K562 (cell line): ENCODE measurements around the gene NCMAP. TPM values are rescaled to one million over a fixed set of nuclear protein-coding genes. Genes with fewer than 3 reads are reported as not detected.

Experiments
- CAMTA2 ChIP-seq: fragments of 250-450 bp; sonication (Bioruptor Pico); conservative IDR thresholded peaks from 2 replicates; pipeline ENCODE4 v1.5.1; 2022
- DLX4 ChIP-seq: fragments of 250-450 bp; sonication (Bioruptor Pico); IDR thresholded peaks from 2 replicates; pipeline ENCODE4 v1.6.1; 2021; ENCODE audit warnings: mild to moderate bottlenecking
- FOXA1 ChIP-seq: fragments of 450-650 bp; IDR thresholded peaks from 2 replicates; pipeline ENCODE4 v1.6.1; 2016; ENCODE audit warnings: mild to moderate bottlenecking, borderline replicate concordance
- GABPA ChIP-seq: fragments of 200-800 bp; sonication (Bioruptor generic); conservative IDR thresholded peaks from 2 replicates; pipeline ENCODE4 v1.6.1; 2016; ENCODE audit warnings: low read depth, missing genetic modification characterization, missing compliant biosample characterization
- HDAC6 ChIP-seq: IDR thresholded peaks from 2 replicates; pipeline ENCODE4 v1.6.1; 2012; ENCODE audit warnings: low read depth, mild to moderate bottlenecking, control low read depth, inconsistent platforms, low read length, moderate library complexity
- ZNF140 ChIP-seq: fragments of 250-450 bp; sonication (Bioruptor Pico); IDR thresholded peaks from 2 replicates; pipeline ENCODE4 v1.8.0; 2021; ENCODE audit warnings: moderate library complexity, mild to moderate bottlenecking, inconsistent platforms
- polyA plus RNA-seq, 8 experiments: library from polyadenylated mRNA; depleted of rRNA in 4 of 8; stranded (reverse) in 5 of 8; unstranded in 3 of 8; fragments of >200 nt; fragmentation: Nextera tagmentation in 2 of 8; fragmentation: Illumina TruSeq in 1 of 8; extraction: Ambion mirVana in 2 of 8; extraction: Trizol in 1 of 8; gene quantifications; 2 replicates each; pipeline versions ENCODE4 v1.2.1 to v1.2.3, GENCODE V29; 2011 to 2014; ENCODE audit warnings: inconsistent platforms in 1 of 8, missing spikeins in 1 of 8
- total RNA-seq, 7 experiments: library from RNA; depleted of rRNA in 6 of 7; stranded (reverse); fragments of >200 nt in 6 of 7; fragmentation: Illumina TruSeq in 2 of 7; extraction: Trizol in 2 of 7; gene quantifications; 2 replicates each; pipeline versions ENCODE4 v1.2.1 to v1.2.3, GENCODE V29; 2011 to 2021; ENCODE audit warnings: low replicate concordance in 1 of 7
- TF ChIP-seq, protein P1 (sequence below), 2 experiments: fragments of 450-650 bp in 1 of 2; IDR thresholded peaks; 2 replicates each; pipeline ENCODE4 v1.6.1; 2011 to 2017; ENCODE audit warnings: low read depth in 2 of 2, antibody characterized with exemption in 1 of 2, borderline replicate concordance in 1 of 2, low read length in 1 of 2, mild to moderate bottlenecking in 1 of 2, mixed read lengths in 1 of 2; ENCODE audit not compliant: control insufficient read depth in 1 of 2
- TF ChIP-seq, protein P2 (sequence below): sonication (generic); formaldehyde crosslinking; IDR thresholded peaks from 2 replicates; pipeline ENCODE4 v1.8.0; 2022; ENCODE audit warnings: mild to moderate bottlenecking, missing genetic modification reagents

NCMAP gene
- total and polyA plus RNA-seq, 9 of the 15 experiments (the other 6 are each of a cell fraction or from before 2014, with no cell fraction given): 0.03 TPM; not detected in 8

- TF ChIP-seq, protein P1, sequence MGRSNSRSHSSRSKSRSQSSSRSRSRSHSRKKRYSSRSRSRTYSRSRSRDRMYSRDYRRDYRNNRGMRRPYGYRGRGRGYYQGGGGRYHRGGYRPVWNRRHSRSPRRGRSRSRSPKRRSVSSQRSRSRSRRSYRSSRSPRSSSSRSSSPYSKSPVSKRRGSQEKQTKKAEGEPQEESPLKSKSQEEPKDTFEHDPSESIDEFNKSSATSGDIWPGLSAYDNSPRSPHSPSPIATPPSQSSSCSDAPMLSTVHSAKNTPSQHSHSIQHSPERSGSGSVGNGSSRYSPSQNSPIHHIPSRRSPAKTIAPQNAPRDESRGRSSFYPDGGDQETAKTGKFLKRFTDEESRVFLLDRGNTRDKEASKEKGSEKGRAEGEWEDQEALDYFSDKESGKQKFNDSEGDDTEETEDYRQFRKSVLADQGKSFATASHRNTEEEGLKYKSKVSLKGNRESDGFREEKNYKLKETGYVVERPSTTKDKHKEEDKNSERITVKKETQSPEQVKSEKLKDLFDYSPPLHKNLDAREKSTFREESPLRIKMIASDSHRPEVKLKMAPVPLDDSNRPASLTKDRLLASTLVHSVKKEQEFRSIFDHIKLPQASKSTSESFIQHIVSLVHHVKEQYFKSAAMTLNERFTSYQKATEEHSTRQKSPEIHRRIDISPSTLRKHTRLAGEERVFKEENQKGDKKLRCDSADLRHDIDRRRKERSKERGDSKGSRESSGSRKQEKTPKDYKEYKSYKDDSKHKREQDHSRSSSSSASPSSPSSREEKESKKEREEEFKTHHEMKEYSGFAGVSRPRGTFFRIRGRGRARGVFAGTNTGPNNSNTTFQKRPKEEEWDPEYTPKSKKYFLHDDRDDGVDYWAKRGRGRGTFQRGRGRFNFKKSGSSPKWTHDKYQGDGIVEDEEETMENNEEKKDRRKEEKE (IDR thresholded peaks at IDR 0.05; ENCODE audit: borderline replicate concordance in 1 of 2, control insufficient read depth in 1 of 2, low read depth in 2 of 2, low read length in 1 of 2): no peak
- 0 out of 2 replicates have a peak, but pooled peaks have one; percentile 8 for TF ChIP-seq GABPA
- no peak for TF ChIP-seq FOXA1
- TF ChIP-seq ZNF140 (CRISPR knock-in tag): no peak
- TF ChIP-seq DLX4 (CRISPR knock-in tag): no peak
- TF ChIP-seq, protein P2, sequence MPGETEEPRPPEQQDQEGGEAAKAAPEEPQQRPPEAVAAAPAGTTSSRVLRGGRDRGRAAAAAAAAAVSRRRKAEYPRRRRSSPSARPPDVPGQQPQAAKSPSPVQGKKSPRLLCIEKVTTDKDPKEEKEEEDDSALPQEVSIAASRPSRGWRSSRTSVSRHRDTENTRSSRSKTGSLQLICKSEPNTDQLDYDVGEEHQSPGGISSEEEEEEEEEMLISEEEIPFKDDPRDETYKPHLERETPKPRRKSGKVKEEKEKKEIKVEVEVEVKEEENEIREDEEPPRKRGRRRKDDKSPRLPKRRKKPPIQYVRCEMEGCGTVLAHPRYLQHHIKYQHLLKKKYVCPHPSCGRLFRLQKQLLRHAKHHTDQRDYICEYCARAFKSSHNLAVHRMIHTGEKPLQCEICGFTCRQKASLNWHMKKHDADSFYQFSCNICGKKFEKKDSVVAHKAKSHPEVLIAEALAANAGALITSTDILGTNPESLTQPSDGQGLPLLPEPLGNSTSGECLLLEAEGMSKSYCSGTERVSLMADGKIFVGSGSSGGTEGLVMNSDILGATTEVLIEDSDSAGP: no peak
- no peak for TF ChIP-seq CAMTA2 (CRISPR knock-in tag)
- no peak for TF ChIP-seq HDAC6
Observed at GRCh38 chr1:24535021-24535424, 20.9 kb upstream of the NCMAP start (continued).
